Hepatocyte (in vitro differentiated cells): ENCODE measurements around the gene FLOT1.

ENCODE experiments used
- EZH2 ChIP-seq: fragments of 200-600 bp; sonication (generic); IDR thresholded peaks from 2 replicates; pipeline ENCODE4 v1.6.1; 2016; ENCODE audit warnings: antibody characterized with exemption, mild to moderate bottlenecking, borderline replicate concordance
- EZH2phosphoT487 ChIP-seq: fragments of 200-600 bp; sonication (generic); IDR thresholded peaks from one replicate; pipeline ENCODE4 v1.6.1; 2018; ENCODE audit warnings: antibody characterized with exemption, mild to moderate bottlenecking, low read depth, moderate library complexity; ENCODE audit not compliant: unreplicated experiment, severe bottlenecking
- TF ChIP-seq, protein P1 (sequence below): fragments of 200-600 bp; sonication (generic); IDR thresholded peaks from 2 replicates; pipeline ENCODE4 v1.5.1; 2016; ENCODE audit warnings: antibody characterized with exemption, mild to moderate bottlenecking; ENCODE audit not compliant: poor library complexity

DNA sequence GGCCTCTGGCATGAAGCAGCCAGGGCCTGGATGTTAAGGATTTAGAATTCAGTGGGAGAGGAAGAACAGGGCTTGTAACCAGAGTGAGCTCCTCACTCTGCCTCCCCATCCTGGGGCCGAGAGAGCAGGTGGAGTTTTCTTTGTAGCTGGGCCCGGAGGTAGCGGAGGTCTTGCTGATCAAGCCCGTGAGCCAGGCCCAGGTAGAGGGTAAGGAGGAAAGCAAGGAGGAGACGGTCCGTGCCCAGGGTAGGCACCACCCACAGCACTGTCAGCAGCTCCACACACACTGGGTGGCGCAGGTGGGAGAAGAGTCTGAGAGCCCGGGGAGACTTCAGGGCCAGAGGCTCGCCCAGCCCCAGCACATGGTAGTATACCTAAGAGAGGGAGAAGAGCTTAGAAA lies 53.9 kb downstream of the FLOT1 start:
- TF ChIP-seq, protein P1, sequence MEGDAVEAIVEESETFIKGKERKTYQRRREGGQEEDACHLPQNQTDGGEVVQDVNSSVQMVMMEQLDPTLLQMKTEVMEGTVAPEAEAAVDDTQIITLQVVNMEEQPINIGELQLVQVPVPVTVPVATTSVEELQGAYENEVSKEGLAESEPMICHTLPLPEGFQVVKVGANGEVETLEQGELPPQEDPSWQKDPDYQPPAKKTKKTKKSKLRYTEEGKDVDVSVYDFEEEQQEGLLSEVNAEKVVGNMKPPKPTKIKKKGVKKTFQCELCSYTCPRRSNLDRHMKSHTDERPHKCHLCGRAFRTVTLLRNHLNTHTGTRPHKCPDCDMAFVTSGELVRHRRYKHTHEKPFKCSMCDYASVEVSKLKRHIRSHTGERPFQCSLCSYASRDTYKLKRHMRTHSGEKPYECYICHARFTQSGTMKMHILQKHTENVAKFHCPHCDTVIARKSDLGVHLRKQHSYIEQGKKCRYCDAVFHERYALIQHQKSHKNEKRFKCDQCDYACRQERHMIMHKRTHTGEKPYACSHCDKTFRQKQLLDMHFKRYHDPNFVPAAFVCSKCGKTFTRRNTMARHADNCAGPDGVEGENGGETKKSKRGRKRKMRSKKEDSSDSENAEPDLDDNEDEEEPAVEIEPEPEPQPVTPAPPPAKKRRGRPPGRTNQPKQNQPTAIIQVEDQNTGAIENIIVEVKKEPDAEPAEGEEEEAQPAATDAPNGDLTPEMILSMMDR = no peak
- no peak for TF ChIP-seq EZH2
- TF ChIP-seq EZH2phosphoT487 = no peak
